Subcutaneous adipose tissue (tissue), 4 donors: ENCODE measurements around the gene TMEFF2. TPM values are rescaled to one million over a fixed set of nuclear protein-coding genes. Genes with fewer than 3 reads are reported as not detected.

Source experiments
- CTCF ChIP-seq: fragments of 450-650 bp; IDR thresholded peaks from one replicate; pipeline ENCODE4 v1.5.1; 2016; ENCODE audit warnings: low read depth, mild to moderate bottlenecking, control low read depth, antibody characterized with exemption, moderate library complexity
- total RNA-seq, 4 donors: library from RNA; depleted of rRNA; stranded (reverse); fragments of >200 nt; gene quantifications; one replicate each; pipeline ENCODE4 v1.1.0, GENCODE V29; 2016

The TMEFF2 gene
- total RNA-seq, 4 donors from 2014 or later = 0.22 TPM; not detected in 3

GRCh38 chr2:192157776-192158175, 37.0 kb downstream of the TMEFF2 start:
- no peak for TF ChIP-seq CTCF

GRCh38 chr2:192155511-192156118, 39.1 kb downstream of the TMEFF2 start:
- no peak for TF ChIP-seq CTCF

- TF ChIP-seq CTCF = no peak
These were observed 41.2 kb downstream of the TMEFF2 start for GRCh38 chr2:192153561-192153960.

- no peak for TF ChIP-seq CTCF
These were observed 42.9 kb downstream of the TMEFF2 start for GRCh38 chr2:192151853-192152252.

DNA sequence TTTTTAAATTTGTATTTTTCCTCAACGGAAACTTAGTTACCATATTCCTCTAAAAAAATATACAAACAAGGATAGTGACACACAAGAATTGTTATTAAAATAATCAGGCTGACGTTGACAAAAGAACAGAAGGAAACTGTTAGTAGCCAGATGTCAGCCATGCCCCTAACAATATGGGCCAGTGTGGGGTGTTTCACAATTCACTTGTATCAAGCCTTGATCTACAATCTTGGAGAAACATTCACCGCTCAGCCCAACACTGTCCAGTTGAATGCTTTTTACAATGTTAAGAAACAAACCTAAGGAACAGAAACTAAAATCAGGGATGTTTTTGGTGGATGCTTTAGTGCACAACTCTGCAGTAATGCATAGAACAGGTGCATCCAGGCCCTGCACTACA, 44.6 kb downstream of the TMEFF2 start:
- TF ChIP-seq CTCF = no peak

GRCh38 chr2:192148620-192149321, 46.0 kb downstream of the TMEFF2 start:
- no peak for TF ChIP-seq CTCF

- no peak for TF ChIP-seq CTCF
These were observed 46.5 kb downstream of the TMEFF2 start for GRCh38 chr2:192148241-192148619.
